HCT116 (cell line): ENCODE results near the gene COTL1. TPM values are rescaled to one million over a fixed set of nuclear protein-coding genes. Genes with fewer than 3 reads are reported as not detected.

Experiments used
- ATF3 ChIP-seq: IDR thresholded peaks from 2 replicates; pipeline ENCODE4 v1.6.1; 2012
- CTCF ChIP-seq, 3 experiments: fragments of 200-600 bp in 1 of 3; sonication (generic) in 1 of 3; IDR thresholded peaks in 2 of 3; conservative IDR thresholded peaks in 1 of 3; 2 replicates each; pipeline ENCODE4 v1.5.1; 2012 to 2017; ENCODE audit warnings: low read depth in 2 of 3, low read length in 2 of 3, antibody characterized with exemption in 1 of 3, borderline replicate concordance in 1 of 3, control low read depth in 1 of 3, mild to moderate bottlenecking in 1 of 3, mixed read lengths in 1 of 3, mixed run types in 1 of 3, moderate library complexity in 1 of 3; ENCODE audit not compliant: insufficient read depth in 1 of 3
- ELF1 ChIP-seq: IDR thresholded peaks from 2 replicates; pipeline ENCODE4 v1.6.1; 2012; ENCODE audit warnings: low read depth, borderline replicate concordance
- JUND ChIP-seq: IDR thresholded peaks from 2 replicates; pipeline ENCODE4 v1.6.1; 2012
- POLR2A ChIP-seq: IDR thresholded peaks from 2 replicates; pipeline ENCODE4 v1.7.0; 2011; ENCODE audit warnings: borderline replicate concordance; ENCODE audit not compliant: insufficient read depth, insufficient read length; ENCODE audit errors: extremely low read depth
- REST ChIP-seq: IDR thresholded peaks from 2 replicates; pipeline ENCODE4 v1.6.1; 2012; ENCODE audit warnings: low read depth
- SRF ChIP-seq: IDR thresholded peaks from 2 replicates; pipeline ENCODE4 v1.6.1; 2012; ENCODE audit warnings: low read depth
- YY1 ChIP-seq: IDR thresholded peaks from 2 replicates; pipeline ENCODE4 v1.6.1; 2011; ENCODE audit warnings: low read length, low read depth, moderate library complexity, mild to moderate bottlenecking; ENCODE audit not compliant: insufficient replicate concordance; ENCODE audit errors: extremely low read depth
- ZFX ChIP-seq: fragments of 450-650 bp; IDR thresholded peaks from 2 replicates; pipeline ENCODE4 v1.6.1; 2017
- ZNF274 ChIP-seq: fragments of 200-500 bp; sonication (Bioruptor generic); IDR thresholded peaks from 2 replicates; pipeline ENCODE4 v1.6.1; 2014; ENCODE audit warnings: mild to moderate bottlenecking, low read depth, low read length, inconsistent platforms
- total RNA-seq: library from RNA; stranded (reverse); gene quantifications from one replicate; pipeline ENCODE4 v1.2.1, GENCODE V29; 2021; ENCODE audit not compliant: unreplicated experiment
- TF ChIP-seq, protein P1 (sequence below): IDR thresholded peaks from 2 replicates; pipeline ENCODE4 v1.6.1; 2011; ENCODE audit warnings: mild to moderate bottlenecking, low read length, moderate library complexity; ENCODE audit not compliant: insufficient replicate concordance; ENCODE audit errors: extremely low read depth

The COTL1 gene
- total RNA-seq, 1 experiment from 2014 or later: 276 TPM

- TF ChIP-seq REST (no peak), JUND (no peak), POLR2A (no peak), CTCF (IDR thresholded peaks at IDR 0.05 in 2 of 3, conservative IDR thresholded peaks at IDR 0.05 in 1 of 3; ENCODE audit: borderline replicate concordance in 1 of 3, insufficient read depth in 1 of 3, low read depth in 2 of 3, low read length in 2 of 3) (no peak), ELF1 (no peak), SRF (no peak), ZNF274 (no peak), ZFX (no peak), ATF3 (no peak), YY1 (peak; percentile 85)
- TF ChIP-seq, protein P1, sequence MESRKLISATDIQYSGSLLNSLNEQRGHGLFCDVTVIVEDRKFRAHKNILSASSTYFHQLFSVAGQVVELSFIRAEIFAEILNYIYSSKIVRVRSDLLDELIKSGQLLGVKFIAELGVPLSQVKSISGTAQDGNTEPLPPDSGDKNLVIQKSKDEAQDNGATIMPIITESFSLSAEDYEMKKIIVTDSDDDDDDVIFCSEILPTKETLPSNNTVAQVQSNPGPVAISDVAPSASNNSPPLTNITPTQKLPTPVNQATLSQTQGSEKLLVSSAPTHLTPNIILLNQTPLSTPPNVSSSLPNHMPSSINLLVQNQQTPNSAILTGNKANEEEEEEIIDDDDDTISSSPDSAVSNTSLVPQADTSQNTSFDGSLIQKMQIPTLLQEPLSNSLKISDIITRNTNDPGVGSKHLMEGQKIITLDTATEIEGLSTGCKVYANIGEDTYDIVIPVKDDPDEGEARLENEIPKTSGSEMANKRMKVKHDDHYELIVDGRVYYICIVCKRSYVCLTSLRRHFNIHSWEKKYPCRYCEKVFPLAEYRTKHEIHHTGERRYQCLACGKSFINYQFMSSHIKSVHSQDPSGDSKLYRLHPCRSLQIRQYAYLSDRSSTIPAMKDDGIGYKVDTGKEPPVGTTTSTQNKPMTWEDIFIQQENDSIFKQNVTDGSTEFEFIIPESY: no peak
Measured at GRCh38 chr16:84647828-84648594, 30.1 kb upstream of the COTL1 start, which contains the start of gene KLHL36 (continued).
